Esophagus muscularis mucosa (tissue), 3 donors: Measurements from ENCODE around the gene VPS13C.

Experiments used
- POLR2A ChIP-seq: fragments of 450-650 bp; IDR thresholded peaks from one replicate; pipeline ENCODE4 v1.6.1; 2017; ENCODE audit warnings: antibody characterized with exemption, moderate library complexity, mild to moderate bottlenecking, low read depth
- POLR2AphosphoS5 ChIP-seq, 2 donors: sonication (generic); formaldehyde crosslinking; IDR thresholded peaks; one replicate each; pipeline ENCODE4 v1.6.1; 2017; ENCODE audit warnings: antibody characterized with exemption in 2 of 2
- TF ChIP-seq, protein P1 (sequence below), 3 experiments: fragments of 200-600 bp in 2 of 3; fragments of 450-650 bp in 1 of 3; sonication (generic) in 2 of 3; IDR thresholded peaks; one replicate each; pipeline ENCODE4 v1.5.1; 2017 to 2019; ENCODE audit warnings: antibody characterized with exemption in 3 of 3, mild to moderate bottlenecking in 2 of 3, moderate library complexity in 1 of 3

DNA sequence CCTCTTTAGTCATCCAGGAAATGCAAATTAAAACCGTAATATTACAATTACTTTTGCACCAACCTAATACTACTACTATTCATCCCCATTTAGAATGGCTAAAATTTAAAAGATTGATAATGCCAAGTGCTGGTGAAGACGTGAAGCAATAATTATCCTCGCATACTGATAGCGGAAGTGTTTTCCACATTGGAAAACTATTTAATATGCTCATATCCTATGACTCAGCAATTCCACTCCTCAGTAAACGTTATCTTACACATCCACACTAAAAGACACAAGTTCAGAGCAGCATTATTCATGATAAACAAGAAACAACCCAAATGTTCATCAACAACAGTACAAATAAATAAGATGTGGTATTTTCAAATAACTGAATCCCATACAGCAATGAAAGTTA is 70.6 kb downstream of the VPS13C start:
- TF ChIP-seq POLR2A (no peak), POLR2AphosphoS5 (IDR thresholded peaks at IDR 0.05) (no peak)
- TF ChIP-seq, protein P1, sequence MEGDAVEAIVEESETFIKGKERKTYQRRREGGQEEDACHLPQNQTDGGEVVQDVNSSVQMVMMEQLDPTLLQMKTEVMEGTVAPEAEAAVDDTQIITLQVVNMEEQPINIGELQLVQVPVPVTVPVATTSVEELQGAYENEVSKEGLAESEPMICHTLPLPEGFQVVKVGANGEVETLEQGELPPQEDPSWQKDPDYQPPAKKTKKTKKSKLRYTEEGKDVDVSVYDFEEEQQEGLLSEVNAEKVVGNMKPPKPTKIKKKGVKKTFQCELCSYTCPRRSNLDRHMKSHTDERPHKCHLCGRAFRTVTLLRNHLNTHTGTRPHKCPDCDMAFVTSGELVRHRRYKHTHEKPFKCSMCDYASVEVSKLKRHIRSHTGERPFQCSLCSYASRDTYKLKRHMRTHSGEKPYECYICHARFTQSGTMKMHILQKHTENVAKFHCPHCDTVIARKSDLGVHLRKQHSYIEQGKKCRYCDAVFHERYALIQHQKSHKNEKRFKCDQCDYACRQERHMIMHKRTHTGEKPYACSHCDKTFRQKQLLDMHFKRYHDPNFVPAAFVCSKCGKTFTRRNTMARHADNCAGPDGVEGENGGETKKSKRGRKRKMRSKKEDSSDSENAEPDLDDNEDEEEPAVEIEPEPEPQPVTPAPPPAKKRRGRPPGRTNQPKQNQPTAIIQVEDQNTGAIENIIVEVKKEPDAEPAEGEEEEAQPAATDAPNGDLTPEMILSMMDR (IDR thresholded peaks at IDR 0.05), result no peak
